ENCODE results near the gene ADCY2.

Gene ADCY2

GRCh38 chr5:7813007-7813406, 417.1 kb downstream of the ADCY2 start:
- CTCF ChIA-PET: interaction anchor here (1.0 to 6.7 kb wide), 5 partner anchors 9 to 552 kb away, joined by 3 to 34 read pairs (median 9); no protein-coding TSS in a partner anchor
- DNase-seq (ENCODE audit: extremely low spot score): no peak
- TF ChIP-seq CTCF (IDR thresholded peaks at IDR 0.05; ENCODE audit: control extremely low read depth, extremely low read depth, low read depth, missing control alignments): no peak
- POLR2A ChIA-PET: no interaction called here

- DNase-seq (ENCODE audit: extremely low spot score): no peak
- POLR2A ChIA-PET: no interaction called here
- no peak for TF ChIP-seq CTCF (IDR thresholded peaks at IDR 0.05; ENCODE audit: control extremely low read depth, extremely low read depth, low read depth, missing control alignments)
- CTCF ChIA-PET: interaction anchor here (1.0 to 6.7 kb wide), 7 partner anchors 9 to 1048 kb away, joined by 3 to 34 read pairs (median 7); no protein-coding TSS in a partner anchor
These were observed 417.6 kb downstream of the ADCY2 start for GRCh38 chr5:7813576-7813975.

GRCh38 chr5:7814816-7815215, 418.9 kb downstream of the ADCY2 start:
- ChIA-PET POLR2A (no interaction called here), CTCF (interaction anchor here (1.0 to 6.7 kb wide), 11 partner anchors 9 to 1049 kb away, joined by 3 to 34 read pairs (median 7); no protein-coding TSS in a partner anchor)
- no peak for TF ChIP-seq CTCF (IDR thresholded peaks at IDR 0.05; ENCODE audit: control extremely low read depth, extremely low read depth, low read depth, missing control alignments)
- no peak for DNase-seq (ENCODE audit: extremely low spot score)

DNA sequence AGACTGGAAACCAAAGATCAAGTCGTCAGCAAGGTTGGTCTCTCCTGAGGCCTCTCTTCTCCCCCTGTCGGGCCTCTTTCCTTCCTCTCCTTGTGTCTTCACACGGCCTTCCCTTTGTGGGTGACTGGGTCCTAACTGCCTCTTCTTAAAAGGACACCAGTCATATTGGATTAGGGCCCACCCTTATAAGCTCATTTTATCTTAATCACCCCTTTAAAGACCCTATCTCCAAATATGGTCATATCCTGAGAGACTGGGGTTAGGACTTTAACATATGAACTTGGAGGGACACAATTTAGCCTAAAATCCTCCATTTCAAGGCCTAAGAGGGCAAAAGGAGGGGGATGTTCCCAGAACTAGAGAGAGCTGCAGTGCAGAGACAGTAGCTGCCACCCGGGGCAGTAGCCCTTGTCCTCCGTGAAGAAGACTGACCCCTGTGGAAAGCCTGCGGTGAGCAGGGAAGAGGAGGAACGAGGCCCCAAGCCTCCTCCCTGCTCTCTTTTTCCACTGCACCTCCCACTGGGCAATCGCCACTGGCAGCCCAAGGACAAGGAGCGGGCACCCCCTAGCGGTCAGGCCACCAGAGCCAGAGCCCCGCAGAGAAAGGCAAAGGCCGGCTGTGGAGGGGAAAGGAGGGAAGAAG, 420.1 kb downstream of the ADCY2 start:
- CTCF ChIA-PET: interaction anchor here (0.6 to 6.7 kb wide), 20 partner anchors 8 to 555 kb away, joined by 3 to 34 read pairs (median 4); no protein-coding TSS in a partner anchor
- peak; percentile 92 for TF ChIP-seq CTCF (IDR thresholded peaks at IDR 0.05; ENCODE audit: control extremely low read depth, extremely low read depth, low read depth, missing control alignments)
- peak; percentile 79 for DNase-seq (ENCODE audit: extremely low spot score)
- POLR2A ChIA-PET: no interaction called here

DNA sequence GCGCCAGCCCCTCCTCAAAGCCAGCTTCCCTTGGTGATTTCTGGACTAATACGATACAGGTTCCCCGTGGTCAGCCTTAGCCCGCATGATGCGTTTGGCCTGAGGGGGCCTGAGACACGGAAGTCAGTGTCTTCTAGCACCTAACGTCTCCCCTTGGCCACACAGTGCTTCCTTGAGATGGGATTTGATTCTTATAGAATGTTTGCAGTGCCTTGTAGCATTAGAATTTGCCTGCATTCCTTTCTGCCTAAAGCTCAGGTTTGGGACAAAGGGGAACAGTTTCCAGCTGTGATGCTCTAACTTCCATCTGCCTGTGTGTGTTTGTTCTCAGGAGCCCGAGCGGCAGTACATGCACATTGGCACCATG, 420.6 kb downstream of the ADCY2 start:
- no peak for TF ChIP-seq CTCF (IDR thresholded peaks at IDR 0.05; ENCODE audit: control extremely low read depth, extremely low read depth, low read depth, missing control alignments)
- no peak for DNase-seq (ENCODE audit: extremely low spot score)
- CTCF ChIA-PET: interaction anchor here (1.3 to 6.7 kb wide), 17 partner anchors 8 to 1051 kb away, joined by 3 to 34 read pairs (median 5); no protein-coding TSS in a partner anchor
- POLR2A ChIA-PET: no interaction called here

- CTCF ChIA-PET: interaction anchor here (0.7 to 1.9 kb wide), 4 partner anchors 9 to 68 kb away, joined by 3 to 9 read pairs (median 4); no protein-coding TSS in a partner anchor
These were observed 426.5 kb downstream of the ADCY2 start for GRCh38 chr5:7822449-7822848.

More at GRCh38 chr5:7822449-7822848, 426.5 kb downstream of the ADCY2 start:
- POLR2A ChIA-PET: no interaction called here
- no peak for TF ChIP-seq CTCF (IDR thresholded peaks at IDR 0.05; ENCODE audit: control extremely low read depth, extremely low read depth, low read depth, missing control alignments)
- DNase-seq (ENCODE audit: extremely low spot score): no peak
